GM21723 (cell line): ENCODE data around the gene CCR3.

ENCODE experiments used
- ATAC-seq: cut with Tn5 transposase; IDR thresholded peaks from one replicate; pipeline ENCODE4 v1.9.1; 2021; ENCODE audit warnings: mild to moderate bottlenecking, moderate library complexity; ENCODE audit not compliant: unreplicated experiment

Gene CCR3

GRCh38 chr3:46293991-46294833, 52.0 kb downstream of the CCR3 start:
- ATAC-seq: no peak

DNA sequence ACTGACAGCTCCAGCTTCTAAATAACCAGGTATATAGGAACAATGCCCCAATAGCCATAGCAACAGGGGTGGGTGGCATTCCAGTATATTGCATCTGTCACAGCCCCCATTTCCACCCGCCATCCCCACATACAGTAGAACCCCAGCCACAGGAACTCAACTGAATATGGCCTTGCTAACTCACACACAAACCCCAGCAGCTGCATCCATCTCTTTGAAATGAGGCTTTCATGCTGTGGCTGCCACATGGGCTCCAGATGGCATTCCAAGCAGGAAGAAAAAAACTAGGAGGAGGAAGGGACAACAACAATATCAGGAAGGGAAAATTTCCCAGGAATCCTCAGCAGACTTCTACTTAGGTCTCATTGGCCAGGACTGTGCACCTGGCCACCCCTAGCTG, 54.6 kb downstream of the CCR3 start:
- no peak for ATAC-seq

DNA sequence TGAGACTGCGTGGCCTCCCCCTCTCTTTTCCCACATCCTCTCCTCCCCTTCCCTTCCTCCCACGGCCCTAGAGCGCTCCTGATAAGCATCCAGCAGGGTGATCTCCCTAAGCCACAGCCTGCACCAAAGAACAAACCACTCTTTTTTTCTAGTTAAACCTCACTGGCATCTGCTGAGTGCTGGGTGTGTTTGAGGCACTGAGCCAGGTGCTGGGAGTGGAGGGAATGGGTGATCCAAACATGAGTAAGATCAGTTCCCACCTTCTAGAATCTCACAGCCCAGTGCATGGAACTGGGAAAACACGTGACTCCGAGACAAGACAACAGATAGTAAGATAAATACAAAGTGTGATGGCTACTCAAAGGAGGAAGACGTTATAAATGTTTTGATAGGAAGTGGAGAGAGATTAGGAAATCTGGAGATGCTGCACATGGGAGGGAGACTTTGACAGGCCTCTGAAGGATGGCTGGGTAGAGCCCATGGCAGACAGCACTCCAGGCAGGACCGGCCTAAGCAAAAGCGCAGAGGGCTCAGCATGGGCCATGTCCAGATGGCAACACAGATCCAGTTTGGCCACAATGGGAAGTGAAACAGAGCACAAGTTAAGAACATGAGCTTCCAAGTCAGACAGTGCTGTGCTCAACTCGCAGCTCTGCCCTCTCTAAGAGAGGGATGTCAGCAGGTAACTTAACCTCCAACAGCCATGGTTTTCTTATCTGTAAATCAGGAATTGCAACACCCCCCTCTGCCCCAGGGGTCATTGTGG, 55.6 kb downstream of the CCR3 start:
- no peak for ATAC-seq

- peak; percentile 61 for ATAC-seq
Observed at GRCh38 chr3:46298871-46299607, 56.8 kb downstream of the CCR3 start.

GRCh38 chr3:46299608-46300460, 57.6 kb downstream of the CCR3 start:
- ATAC-seq: peak; percentile 35

GRCh38 chr3:46300461-46300789, 58.2 kb downstream of the CCR3 start:
- no peak for ATAC-seq

- ATAC-seq: no peak
Observed at GRCh38 chr3:46301122-46301835, 59.0 kb downstream of the CCR3 start.

DNA sequence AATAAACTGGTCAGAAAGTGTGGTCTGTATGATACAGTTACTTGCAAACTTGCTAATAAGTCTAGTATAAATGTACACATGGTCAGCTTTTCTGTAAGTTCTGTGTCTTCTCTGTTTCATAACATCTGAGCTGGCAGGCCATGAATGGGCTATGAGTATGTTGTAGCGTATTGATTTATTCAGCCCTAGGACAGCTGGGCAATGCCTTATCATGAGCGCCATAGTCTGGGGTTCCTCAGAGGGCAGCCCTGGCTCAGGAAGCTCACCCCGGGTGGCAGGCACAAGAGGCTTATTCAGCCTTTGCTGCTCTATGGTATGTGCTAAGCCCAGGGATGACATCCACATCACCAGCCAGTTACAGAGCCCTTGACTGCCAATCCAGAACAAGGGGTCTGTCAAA, 61.0 kb downstream of the CCR3 start:
- no peak for ATAC-seq

DNA sequence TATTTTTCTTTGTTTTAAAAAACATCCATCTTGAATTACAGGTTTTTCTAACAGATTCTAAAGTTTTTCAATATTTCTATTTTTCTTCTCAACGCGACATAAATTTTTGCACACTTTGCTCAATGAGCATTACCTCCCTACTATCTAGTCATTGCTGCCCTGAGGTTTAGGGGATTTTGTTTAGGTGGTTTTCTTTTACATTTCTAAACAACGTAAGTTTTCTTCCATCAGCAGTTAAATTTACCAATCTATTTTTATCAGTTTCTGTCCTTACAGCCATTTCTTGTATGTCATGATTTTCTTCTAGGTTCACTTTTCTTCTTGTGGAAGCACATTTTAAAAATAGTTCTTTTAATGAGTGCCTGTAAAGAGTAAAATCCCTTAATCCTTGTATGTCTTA, 62.5 kb downstream of the CCR3 start:
- ATAC-seq: no peak

GRCh38 chr3:46312991-46313390, 70.7 kb downstream of the CCR3 start:
- no peak for ATAC-seq

DNA sequence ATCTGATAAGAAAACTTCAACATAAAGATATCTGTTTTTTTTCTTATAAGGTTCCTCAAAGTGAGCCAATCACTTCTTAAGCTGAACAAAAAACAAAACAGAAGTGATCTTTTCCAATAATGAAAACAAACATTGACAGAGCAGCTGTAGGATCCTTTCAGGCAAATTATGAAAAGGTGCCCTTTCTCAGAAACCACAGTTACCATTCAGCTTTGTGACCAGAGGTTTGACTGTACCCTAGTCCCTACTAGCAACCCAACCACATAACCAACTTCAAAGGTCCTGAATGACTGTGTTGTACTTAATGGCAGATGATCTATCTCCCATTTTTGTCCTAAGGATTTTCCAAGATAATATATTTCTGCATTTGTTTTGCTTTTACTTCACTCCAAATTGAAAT, 72.3 kb downstream of the CCR3 start:
- peak; percentile 56 for ATAC-seq

DNA sequence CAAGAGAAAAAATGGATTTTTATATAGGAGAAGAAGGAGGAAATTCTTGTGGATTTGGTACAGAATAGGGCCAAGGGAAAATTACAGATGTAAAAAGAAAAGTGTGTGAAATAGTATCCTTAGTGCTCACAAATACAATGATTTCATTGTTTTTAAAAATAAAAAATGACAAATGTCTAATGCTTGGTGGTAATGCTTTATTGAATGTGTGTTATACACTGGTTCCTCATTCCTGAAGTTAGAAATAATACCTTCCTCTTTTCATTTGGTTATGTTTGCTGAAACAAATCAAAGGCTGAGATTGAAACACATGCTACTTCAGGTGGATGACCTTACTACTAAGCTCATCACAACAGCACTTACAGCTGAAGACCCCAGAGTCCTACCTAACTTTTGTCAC, 73.9 kb downstream of the CCR3 start:
- no peak for ATAC-seq
